H1 (cell line): ENCODE results near the gene TK2. TPM values are rescaled to one million over a fixed set of nuclear protein-coding genes. Genes with fewer than 3 reads are reported as not detected.

ENCODE experiments used
- BCL11A ChIP-seq, 2 experiments: IDR thresholded peaks; one replicate each; pipeline ENCODE4 v1.6.1; 2011; ENCODE audit warnings: low read depth in 2 of 2, low read length in 2 of 2, mild to moderate bottlenecking in 2 of 2
- CTCF ChIP-seq, 3 experiments: IDR thresholded peaks; 1 replicate in 2 of 3; 2 replicates in 1 of 3; pipeline versions ENCODE4 v1.5.1 to v1.6.1; 2011; ENCODE audit warnings: low read length in 3 of 3, mild to moderate bottlenecking in 3 of 3, inconsistent platforms in 2 of 3, low read depth in 1 of 3, moderate library complexity in 1 of 3; ENCODE audit not compliant: insufficient read depth in 1 of 3; ENCODE audit errors: control extremely low read depth in 1 of 3
- KDM1A ChIP-seq: fragments of 200-600, 300-600 bp; sonication (generic); IDR thresholded peaks from 2 replicates; pipeline ENCODE4 v1.7.1; 2016; ENCODE audit warnings: mild to moderate bottlenecking, low read length, borderline replicate concordance
- SIRT6 ChIP-seq: IDR thresholded peaks from one replicate; pipeline ENCODE4 v1.7.1; 2012; ENCODE audit warnings: low read length, inconsistent platforms
- polyA plus RNA-seq, 7 experiments: library from polyadenylated mRNA; depleted of rRNA in 3 of 7; stranded (reverse) in 5 of 7; unstranded in 2 of 7; fragments of >200 nt in 5 of 7; fragments of 200-250 nt in 2 of 7; gene quantifications; 1 replicate in 5 of 7; 2 replicates in 1 of 7; 4 replicates in 1 of 7; pipeline versions ENCODE4 v1.2.1 to v1.2.3, GENCODE V29; 2011 to 2013; ENCODE audit warnings: missing spikeins in 2 of 7, mixed read lengths in 2 of 7
- total RNA-seq: library from RNA; stranded (reverse); fragmentation: NEBNext Ultra II Directional; extraction: Animal tissue kit (Norgen Biotek cat#: 25700); gene quantifications from 2 replicates; pipeline ENCODE4 v1.2.1, GENCODE V29; 2021

Gene TK2
- total and polyA plus RNA-seq, 2 of the 8 experiments (the other 6 are each of a cell fraction or from before 2014, with no cell fraction given): 2.7 to 3.6 TPM

GRCh38 chr16:66569131-66569530, 19.2 kb upstream of the TK2 start (continued):
- TF ChIP-seq CTCF (IDR thresholded peaks at IDR 0.05; ENCODE audit: control extremely low read depth in 1 of 3, insufficient read depth in 1 of 3, low read depth in 1 of 3, low read length in 3 of 3) (no peak), SIRT6 (no peak), BCL11A (IDR thresholded peaks at IDR 0.05; ENCODE audit: low read depth in 2 of 2, low read length in 2 of 2) (no peak), KDM1A (no peak)
- TF ChIP-seq, all 59 proteins: peak for 0
